K562 (cell line): ENCODE data around the gene BRMS1. TPM values are rescaled to one million over a fixed set of nuclear protein-coding genes. Genes with fewer than 3 reads are reported as not detected.

Experiments
- ZBTB40 ChIP-seq, 2 experiments: fragments of 450-650 bp in 1 of 2; sonication (generic) in 1 of 2; formaldehyde crosslinking in 1 of 2; IDR thresholded peaks; 2 replicates each; pipeline versions ENCODE4 v1.7.1 to v1.9.0; 2016 to 2022; ENCODE audit warnings: inconsistent platforms in 1 of 2, mild to moderate bottlenecking in 1 of 2, missing genetic modification reagents in 1 of 2
- ZNF282 ChIP-seq: sonication (generic); formaldehyde crosslinking; IDR thresholded peaks from 2 replicates; pipeline ENCODE4 v1.8.1; 2023; ENCODE audit warnings: missing genetic modification reagents
- ZNF347 ChIP-seq: fragments of 450-650 bp; formaldehyde crosslinking; IDR thresholded peaks from 2 replicates; pipeline ENCODE4 v1.4.0; 2020; ENCODE audit warnings: low read depth, mild to moderate bottlenecking, moderate library complexity
- ZNF407 ChIP-seq: fragments of 450-650 bp; IDR thresholded peaks from 2 replicates; pipeline ENCODE4 v1.6.1; 2016; ENCODE audit warnings: low read depth
- polyA plus RNA-seq, 8 experiments: library from polyadenylated mRNA; depleted of rRNA in 4 of 8; stranded (reverse) in 5 of 8; unstranded in 3 of 8; fragments of >200 nt; fragmentation: Nextera tagmentation in 2 of 8; fragmentation: Illumina TruSeq in 1 of 8; extraction: Ambion mirVana in 2 of 8; extraction: Trizol in 1 of 8; gene quantifications; 2 replicates each; pipeline versions ENCODE4 v1.2.1 to v1.2.3, GENCODE V29; 2011 to 2014; ENCODE audit warnings: inconsistent platforms in 1 of 8, missing spikeins in 1 of 8
- total RNA-seq, 7 experiments: library from RNA; depleted of rRNA in 6 of 7; stranded (reverse); fragments of >200 nt in 6 of 7; fragmentation: Illumina TruSeq in 2 of 7; extraction: Trizol in 2 of 7; gene quantifications; 2 replicates each; pipeline versions ENCODE4 v1.2.1 to v1.2.3, GENCODE V29; 2011 to 2021; ENCODE audit warnings: low replicate concordance in 1 of 7
- TF ChIP-seq, protein P1 (sequence below): fragments of 450-650 bp; IDR thresholded peaks from 2 replicates; pipeline ENCODE4 v1.6.1; 2016

The BRMS1 gene
- total and polyA plus RNA-seq, 9 of the 15 experiments (the other 6 are each of a cell fraction or from before 2014, with no cell fraction given), result 2.2 to 78.8 (median 33.4) TPM

- TF ChIP-seq ZNF407 (no peak), ZNF282 (CRISPR knock-in tag) (0 out of 2 replicates have a peak, but pooled peaks have one; percentile 49), ZNF347 (CRISPR knock-in tag) (no peak), ZBTB40 (IDR thresholded peaks at IDR 0.05) (peak; percentile 86), ZBTB40 (CRISPR knock-in tag; IDR thresholded peaks at IDR 0.05) (no peak)
- TF ChIP-seq, protein P1, sequence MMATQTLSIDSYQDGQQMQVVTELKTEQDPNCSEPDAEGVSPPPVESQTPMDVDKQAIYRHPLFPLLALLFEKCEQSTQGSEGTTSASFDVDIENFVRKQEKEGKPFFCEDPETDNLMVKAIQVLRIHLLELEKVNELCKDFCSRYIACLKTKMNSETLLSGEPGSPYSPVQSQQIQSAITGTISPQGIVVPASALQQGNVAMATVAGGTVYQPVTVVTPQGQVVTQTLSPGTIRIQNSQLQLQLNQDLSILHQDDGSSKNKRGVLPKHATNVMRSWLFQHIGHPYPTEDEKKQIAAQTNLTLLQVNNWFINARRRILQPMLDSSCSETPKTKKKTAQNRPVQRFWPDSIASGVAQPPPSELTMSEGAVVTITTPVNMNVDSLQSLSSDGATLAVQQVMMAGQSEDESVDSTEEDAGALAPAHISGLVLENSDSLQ, result peak; percentile 100
Observed at GRCh38 chr11:66288671-66289547, 56.0 kb downstream of the BRMS1 start, which contains the start of gene YIF1A (continued).
